HG02610 (cell line): ENCODE data around the gene FCRL6.

Experiments used
- ATAC-seq: cut with Tn5 transposase; IDR thresholded peaks from one replicate; pipeline ENCODE4 v1.9.1; 2021; ENCODE audit warnings: mild to moderate bottlenecking, moderate library complexity; ENCODE audit not compliant: unreplicated experiment

Gene FCRL6

DNA sequence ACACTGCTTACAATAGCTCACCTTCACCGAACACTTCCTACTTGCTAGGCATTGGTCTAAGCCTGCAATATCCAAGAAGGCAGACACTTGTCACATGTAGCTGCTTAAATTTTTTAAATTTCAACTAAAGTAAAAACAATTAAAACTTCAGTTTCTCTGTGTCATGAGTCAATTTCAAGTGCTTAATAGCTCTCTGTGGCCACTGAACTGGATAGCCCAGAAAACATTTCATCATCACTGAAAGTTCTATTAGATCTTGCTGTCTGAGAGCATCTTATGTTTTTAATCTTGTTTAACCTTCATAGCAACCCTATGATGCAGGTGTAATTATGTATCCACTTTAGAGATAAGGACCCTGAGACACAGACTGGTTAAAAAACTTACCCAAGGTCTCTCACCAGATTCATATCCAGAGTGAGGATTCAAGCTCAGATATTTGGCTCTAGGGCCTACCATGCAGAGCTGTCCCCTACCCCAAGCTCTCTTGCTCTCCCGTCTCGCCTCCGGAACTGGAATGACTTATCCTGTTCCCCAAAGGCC, 2.6 kb upstream of the FCRL6 start:
- ATAC-seq, result no peak

DNA sequence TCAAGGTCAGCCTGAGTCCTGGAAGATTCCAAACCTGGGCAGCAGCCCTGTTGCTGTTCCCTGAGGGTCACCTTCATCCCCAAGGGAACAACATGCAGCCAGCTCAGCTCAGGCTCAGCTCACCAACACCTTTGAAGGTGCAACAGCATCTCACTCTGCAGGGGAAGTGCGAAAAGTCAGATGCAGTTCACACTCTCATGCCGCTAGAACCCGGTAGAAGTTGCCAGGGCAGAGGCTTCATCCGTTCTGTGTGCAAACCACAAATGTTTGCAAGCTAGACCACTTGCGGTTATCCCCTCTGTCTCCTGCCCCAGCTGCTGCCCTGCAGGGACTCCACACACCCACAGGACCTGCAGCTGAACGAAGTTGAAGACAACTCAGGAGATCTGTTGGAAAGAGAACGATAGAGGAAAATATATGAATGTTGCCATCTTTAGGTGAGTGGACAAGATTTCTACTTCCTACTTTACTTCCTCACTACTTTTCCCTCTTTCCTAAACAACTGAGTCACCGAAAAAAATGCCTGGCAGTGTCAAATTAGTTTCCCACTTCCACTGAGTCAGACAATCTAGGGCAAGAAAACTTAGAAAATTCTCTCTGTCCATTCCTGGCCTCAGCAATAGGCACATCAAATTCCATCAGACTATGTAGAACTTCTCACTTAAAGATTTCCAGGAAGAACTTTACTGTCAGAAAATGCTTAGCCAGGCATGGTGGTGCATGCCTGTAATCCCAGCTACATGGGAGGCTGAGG, 1.8 kb upstream of the FCRL6 start:
- peak; percentile 64 for ATAC-seq

GRCh38 chr1:159803956-159804689, 2.0 kb downstream of the FCRL6 start:
- no peak for ATAC-seq

DNA sequence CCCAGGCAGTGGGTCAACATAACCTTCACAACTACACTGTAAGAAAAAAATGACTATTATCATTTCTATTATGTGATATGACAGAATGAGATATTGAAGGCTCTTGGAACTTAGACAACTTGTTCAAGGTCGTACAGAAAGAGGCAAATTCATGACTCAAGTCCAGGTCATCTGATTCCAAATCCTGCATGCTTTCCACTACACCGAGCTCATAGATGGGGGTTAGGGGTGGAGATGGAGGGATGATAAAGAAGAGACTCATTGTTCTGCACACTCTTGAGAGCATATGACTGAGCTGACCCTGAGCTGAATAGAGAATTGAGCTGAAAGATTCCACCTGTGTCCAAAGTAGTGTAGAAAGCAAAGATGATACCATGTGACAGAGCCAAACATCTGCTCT, 2.8 kb downstream of the FCRL6 start:
- ATAC-seq, result no peak

GRCh38 chr1:159815926-159816325, 13.8 kb downstream of the FCRL6 start:
- no peak for ATAC-seq

DNA sequence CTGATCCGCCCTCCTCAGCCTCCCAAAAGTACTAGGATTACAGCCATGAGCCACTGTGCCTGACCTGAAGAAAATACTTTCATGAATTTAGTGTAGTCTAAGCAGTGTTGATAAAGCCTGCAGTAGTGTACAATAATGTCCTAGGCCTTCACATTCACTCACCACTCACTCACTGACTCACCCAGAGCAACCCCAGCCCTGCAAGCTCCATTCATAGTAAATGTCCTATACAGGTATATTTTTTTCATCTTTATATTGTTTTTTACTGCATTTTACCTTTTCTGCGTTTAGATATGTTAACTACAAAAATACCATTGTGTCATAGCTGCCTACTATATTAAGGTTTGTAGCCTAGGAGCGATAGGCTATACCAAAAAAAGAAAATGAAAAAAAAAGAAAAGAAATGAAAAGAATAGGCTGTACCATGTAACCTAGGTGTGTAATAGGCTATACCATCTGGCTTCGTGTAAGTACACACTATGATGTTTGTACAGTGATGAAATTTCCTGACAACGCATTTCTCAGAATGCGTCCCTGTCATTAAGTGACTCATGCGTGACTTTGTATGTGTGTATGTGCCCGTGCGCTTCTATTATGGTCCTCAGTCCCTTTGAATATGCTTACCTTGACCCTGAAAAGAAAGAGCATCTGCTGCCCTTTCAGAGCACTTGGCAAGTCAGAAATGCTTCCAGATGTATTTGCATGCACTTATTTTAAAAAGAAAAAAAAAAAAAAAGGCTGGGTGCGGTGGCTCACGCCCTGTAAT, 15.3 kb downstream of the FCRL6 start:
- ATAC-seq, result no peak

DNA sequence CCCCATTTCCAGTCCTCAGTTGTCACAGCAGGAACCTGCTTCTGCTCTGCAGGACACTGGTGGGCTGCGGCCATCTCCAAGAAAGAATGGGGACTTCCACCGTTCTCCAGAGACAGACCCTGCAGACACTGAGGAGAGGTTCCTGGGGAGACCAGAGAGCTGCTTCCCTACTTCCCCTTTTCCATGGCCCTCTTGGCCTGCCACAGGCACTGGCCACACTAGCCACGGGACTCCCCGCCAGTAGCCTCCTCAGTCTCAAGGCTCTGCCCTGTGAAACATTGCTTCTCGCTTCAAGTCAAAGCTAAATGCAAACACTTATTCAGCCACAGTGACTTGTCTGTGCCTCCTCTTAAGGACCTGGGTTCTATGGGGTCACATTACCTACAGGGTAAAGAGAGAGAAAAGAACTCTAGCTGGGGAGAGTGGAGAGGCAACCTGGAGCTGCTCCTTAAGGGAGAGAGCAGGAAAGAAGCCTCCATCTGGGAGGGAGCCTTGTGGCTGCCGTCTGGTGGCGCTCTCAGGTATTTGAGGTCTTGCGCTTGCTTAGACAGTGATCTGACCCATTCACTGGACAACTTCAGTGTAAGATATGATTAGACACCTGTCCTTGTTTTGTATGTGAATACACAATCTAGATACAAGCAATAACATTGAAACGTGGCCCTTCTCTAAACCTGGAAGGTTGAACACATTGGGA, 19.2 kb downstream of the FCRL6 start:
- peak; percentile 34 for ATAC-seq

DNA sequence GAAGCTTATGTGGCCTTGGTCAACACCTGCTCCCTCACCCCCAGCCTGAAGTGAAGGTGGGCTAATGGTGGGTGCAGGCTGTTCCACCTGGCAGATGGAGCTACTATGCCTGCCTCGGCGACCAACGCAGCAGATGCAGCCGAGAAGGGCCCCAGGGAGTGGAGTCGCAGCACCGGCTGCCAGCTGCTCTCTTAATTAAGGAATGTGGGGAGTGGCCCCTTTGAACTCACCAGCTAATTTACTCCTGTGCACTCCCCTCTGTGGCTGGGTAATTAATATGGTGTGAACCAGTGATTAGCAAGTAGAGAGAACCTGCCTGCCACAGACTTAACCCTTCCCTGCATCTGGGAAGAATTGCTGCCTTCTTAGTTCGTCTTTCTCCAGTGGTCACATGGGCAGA, 21.2 kb downstream of the FCRL6 start:
- no peak for ATAC-seq

DNA sequence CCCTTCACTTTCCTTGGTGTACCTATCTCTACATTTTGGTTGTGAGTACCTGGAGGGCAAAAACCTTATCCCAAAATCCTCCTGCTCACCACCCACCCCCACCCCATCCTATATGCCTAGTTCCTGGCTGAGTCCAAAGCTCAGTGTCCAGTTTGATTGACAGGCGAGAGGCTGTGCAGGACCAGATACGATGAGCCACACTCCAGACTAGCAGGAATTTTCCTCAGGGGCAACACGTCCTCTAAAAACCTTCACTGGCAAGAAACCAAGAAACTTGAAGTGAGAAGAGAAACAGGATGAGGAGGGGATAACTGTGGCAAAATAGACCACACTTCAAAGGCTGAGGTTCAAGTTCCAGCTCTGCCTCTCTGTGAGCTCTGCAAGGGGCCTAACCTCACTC, 23.4 kb downstream of the FCRL6 start:
- ATAC-seq, result no peak

DNA sequence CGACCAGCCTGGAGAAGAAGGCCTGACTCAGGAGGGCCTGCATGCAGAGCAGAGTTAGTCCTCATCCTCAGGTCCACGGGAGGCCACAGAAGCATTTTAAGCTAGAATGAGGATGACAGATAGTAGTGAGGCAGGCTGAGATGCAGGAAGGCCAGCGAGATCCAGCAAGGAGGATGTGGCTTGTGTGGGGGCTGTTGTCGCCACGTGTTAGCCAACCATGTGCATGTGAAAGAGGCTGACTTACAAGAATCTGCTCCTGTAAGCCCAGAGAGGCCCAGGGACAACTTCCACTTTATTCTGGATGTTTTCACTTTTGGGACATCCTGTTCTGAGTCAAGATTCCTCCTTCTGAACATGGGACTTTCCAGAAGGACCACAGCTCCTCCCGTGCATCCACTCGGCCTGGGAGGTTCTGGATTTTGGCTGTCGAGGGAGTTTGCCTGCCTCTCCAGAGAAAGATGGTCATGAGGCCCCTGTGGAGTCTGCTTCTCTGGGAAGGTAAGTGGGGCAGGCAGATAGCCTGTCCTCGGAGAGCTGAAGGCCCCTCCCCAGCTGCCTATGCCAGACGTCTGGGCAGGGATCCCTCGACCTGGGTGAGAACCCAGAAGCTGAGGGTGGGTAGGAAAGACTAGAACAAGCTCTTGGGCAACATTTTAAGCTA, 24.4 kb downstream of the FCRL6 start, which contains the start of gene SLAMF8:
TSS of gene SLAMF8 (plus strand) at position 433 of the 661 bp plus-strand sequence. CDS start at position 459, 26 bp downstream.
- ATAC-seq, result peak; percentile 60

DNA sequence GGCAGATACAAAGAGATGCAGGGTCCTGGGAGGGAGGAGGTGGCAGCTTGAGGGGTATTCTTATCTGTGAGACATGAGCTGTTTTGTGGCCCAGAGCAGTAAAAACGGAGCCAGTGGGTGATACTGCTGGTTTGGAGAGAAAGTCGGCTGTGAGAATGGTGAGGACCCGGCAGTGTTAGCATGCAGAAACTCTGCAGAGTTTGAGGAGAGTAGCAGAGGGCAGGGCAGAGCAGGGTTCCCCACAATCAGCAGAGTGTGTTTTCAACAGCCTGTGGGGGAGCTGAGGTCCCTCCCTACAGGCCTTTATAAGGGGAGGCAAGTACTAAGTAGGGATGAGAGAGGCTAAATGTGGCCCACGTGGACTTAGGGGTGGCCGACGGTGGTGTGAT, 24.9 kb downstream of the FCRL6 start:
- no peak for ATAC-seq

DNA sequence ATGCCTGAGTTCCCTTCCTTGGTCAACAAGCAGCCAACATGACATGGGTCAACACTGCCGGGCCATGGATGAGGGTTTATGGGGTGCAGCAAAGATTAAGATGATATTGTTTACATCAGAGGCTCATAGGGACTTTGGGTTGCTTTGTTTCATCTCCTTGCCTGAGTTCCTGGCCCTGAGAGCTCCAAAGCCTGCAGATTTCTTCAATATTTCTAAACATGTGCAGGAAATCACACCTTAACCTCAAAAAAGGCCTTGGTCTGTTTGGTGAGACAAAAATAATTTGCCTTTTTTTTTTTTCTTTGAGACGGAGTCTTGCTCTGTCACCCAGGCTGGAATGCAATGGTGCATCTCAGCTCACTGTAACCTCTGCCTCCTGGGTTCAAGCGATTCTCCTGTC, 25.4 kb downstream of the FCRL6 start:
- no peak for ATAC-seq

- ATAC-seq, result no peak
Observed at GRCh38 chr1:159828176-159828575, 26.0 kb downstream of the FCRL6 start.

GRCh38 chr1:159828581-159829272, 26.6 kb downstream of the FCRL6 start:
- ATAC-seq, result no peak

DNA sequence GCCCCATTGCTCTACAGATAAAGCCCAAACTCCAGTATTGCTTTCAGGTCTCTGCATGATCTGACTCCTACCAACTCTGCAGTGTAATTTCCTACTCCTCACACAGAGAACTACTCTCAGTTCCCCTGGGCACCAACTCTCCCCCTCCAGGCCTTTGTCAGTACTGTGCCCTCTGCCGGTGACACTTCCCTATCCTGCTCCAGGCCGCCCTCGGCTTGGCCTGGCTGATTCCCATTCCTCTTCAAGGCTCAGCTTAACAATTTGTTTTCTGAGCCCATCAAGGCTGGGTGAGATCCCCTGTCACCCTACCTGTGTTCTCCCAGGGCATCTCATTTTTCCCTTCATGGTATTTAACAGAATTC, 27.1 kb downstream of the FCRL6 start:
- peak; percentile 74 for ATAC-seq

DNA sequence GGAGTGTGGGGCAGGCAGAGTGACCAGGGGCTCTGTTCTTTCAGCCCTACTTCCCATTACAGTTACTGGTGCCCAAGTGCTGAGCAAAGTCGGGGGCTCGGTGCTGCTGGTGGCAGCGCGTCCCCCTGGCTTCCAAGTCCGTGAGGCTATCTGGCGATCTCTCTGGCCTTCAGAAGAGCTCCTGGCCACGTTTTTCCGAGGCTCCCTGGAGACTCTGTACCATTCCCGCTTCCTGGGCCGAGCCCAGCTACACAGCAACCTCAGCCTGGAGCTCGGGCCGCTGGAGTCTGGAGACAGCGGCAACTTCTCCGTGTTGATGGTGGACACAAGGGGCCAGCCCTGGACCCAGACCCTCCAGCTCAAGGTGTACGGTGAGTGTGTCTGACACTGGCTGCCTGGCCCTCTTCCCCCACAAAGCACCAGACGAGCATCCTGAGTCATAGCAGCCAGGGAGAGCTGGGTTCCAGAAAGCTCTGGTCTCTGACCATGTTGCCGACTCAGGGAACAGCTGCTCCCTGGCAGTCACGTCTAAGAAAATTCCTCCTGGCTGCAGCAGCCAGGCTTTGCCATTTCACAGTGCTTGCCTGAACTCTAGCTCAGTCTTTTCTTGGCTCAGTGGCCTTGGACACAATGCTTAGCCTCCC, 27.8 kb downstream of the FCRL6 start:
- ATAC-seq, result no peak

GRCh38 chr1:159830722-159831121, 28.6 kb downstream of the FCRL6 start:
- ATAC-seq, result no peak

DNA sequence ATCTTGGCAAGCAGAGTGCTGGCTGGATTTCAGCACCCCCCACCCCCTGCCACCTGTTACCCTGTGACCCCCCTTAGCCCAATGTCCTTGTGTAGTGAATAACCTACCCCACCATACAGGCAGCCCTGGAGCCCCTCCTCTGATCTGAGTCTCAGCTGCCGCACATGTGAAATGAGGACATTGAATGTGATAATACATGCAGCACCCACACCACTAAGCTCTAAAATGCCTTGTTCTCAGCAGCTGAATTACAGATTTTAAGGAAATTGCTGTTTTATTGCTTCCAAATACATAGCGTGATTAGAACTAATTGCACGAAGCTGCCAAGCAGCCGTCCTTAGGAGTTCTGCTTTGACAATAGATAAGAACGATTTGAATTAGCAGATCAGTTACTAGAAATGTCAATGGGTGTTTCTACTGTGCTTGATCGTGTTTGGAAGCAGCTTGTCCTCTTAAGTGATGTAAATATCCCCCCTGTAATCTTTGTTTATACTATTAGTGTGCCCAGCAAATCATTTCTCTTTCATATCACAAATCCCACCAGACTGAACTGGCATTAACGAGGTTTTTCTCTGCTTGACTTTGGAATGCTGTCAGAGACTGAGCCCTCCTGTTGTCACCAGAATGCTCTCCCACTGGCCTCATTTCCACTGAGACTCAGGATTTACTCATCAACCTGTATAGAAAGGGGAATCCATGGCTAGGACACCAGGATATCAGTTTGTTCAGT, 29.4 kb downstream of the FCRL6 start:
- ATAC-seq, result no peak

- no peak for ATAC-seq
Observed at GRCh38 chr1:159832309-159832708, 30.1 kb downstream of the FCRL6 start.
